CD4-positive, alpha-beta T cell (primary cell): Measurements from ENCODE around the gene HSPB1. TPM values are rescaled to one million over a fixed set of nuclear protein-coding genes. Genes with fewer than 3 reads are reported as not detected.
"Not testable (repeated sequence)": the region's sequence is repeated elsewhere in the genome, so short reads cannot be mapped to it uniquely, and the experiment has no call there.

Experiments
- ATAC-seq: fragments of 200-7000 bp; cut with Tn5 transposase; one replicate; pipeline ENCODE4 v1.10.0; 2022; ENCODE audit warnings: mild to moderate bottlenecking; ENCODE audit not compliant: poor library complexity
- CTCF ChIA-PET: fragments of 350-600 bp; sonication (Branson Sonifier 250); formaldehyde crosslinking; loops from one replicate; lab custom pipeline; 2021; ENCODE audit warnings: antibody characterized with exemption, inconsistent platforms; lab: Charles Lee
- POLR2A ChIA-PET: fragments of 350-600 bp; sonication (Branson Sonifier 250); formaldehyde crosslinking; loops from one replicate; lab custom pipeline; 2021; ENCODE audit warnings: antibody characterized with exemption, inconsistent platforms; lab: Charles Lee
- DNase-seq, 14 experiments: peaks; one replicate each; pipeline ENCODE4 v3.0.0-alpha.2; 2013 to 2020; ENCODE audit warnings: mixed read lengths in 2 of 14
- H3K27ac ChIP-seq, 2 donors: one replicate each; pipeline versions ENCODE4 v1.5.1 to v1.7.0; 2013; ENCODE audit warnings: low read length in 2 of 2, low read depth in 1 of 2, mild to moderate bottlenecking in 1 of 2
- H3K27me3 ChIP-seq, 2 experiments: 1 replicate in 1 of 2; 2 replicates in 1 of 2; pipeline versions ENCODE4 v1.6.1 to v1.7.0; 2013; ENCODE audit warnings: low read length in 2 of 2, control low read depth in 1 of 2, mild to moderate bottlenecking in 1 of 2, moderate library complexity in 1 of 2; ENCODE audit not compliant: insufficient read depth in 2 of 2, control insufficient read depth in 1 of 2
- H3K36me3 ChIP-seq: one replicate; pipeline ENCODE4 v1.6.1; 2013; ENCODE audit warnings: low read length, control low read depth; ENCODE audit not compliant: insufficient read depth
- H3K4me1 ChIP-seq: one replicate; pipeline ENCODE4 v1.6.1; 2013; ENCODE audit warnings: low read length, control low read depth; ENCODE audit not compliant: insufficient read depth
- H3K4me3 ChIP-seq: one replicate; pipeline ENCODE4 v1.5.1; 2013; ENCODE audit warnings: mild to moderate bottlenecking, low read length, moderate library complexity
- H3K9me3 ChIP-seq, 2 experiments: 1 replicate in 1 of 2; 2 replicates in 1 of 2; pipeline versions ENCODE4 v1.6.1 to v1.7.0; 2013; ENCODE audit warnings: low read length in 2 of 2, mild to moderate bottlenecking in 2 of 2, control low read depth in 1 of 2, moderate library complexity in 1 of 2; ENCODE audit not compliant: control insufficient read depth in 1 of 2, insufficient read depth in 1 of 2
- H3K27ac Mint-ChIP-seq: one replicate; pipeline ENCODE4 v1.8.0; 2020; ENCODE audit warnings: mixed read lengths
- H3K27me3 Mint-ChIP-seq: one replicate; pipeline ENCODE4 v1.8.0; 2021; ENCODE audit warnings: mixed read lengths
- H3K36me3 Mint-ChIP-seq: one replicate; pipeline ENCODE4 v1.8.0; 2021; ENCODE audit warnings: low read depth, mixed read lengths
- H3K4me1 Mint-ChIP-seq: one replicate; pipeline ENCODE4 v1.8.0; 2021; ENCODE audit warnings: low read depth, mixed read lengths
- H3K4me3 Mint-ChIP-seq: one replicate; pipeline ENCODE4 v1.8.0; 2020; ENCODE audit warnings: mild to moderate bottlenecking, mixed read lengths
- H3K9me3 Mint-ChIP-seq: one replicate; pipeline ENCODE4 v1.8.0; 2020; ENCODE audit warnings: mixed read lengths
- CTCF ChIP-seq: fragments of 200-600 bp; IDR thresholded peaks from one replicate; pipeline ENCODE4 v1.8.0; 2022; ENCODE audit warnings: antibody characterized with exemption, mild to moderate bottlenecking
- intact Hi-C, 2 experiments: fragments of 100-400 bp; cut with DNase I in 1 of 2; cut with micrococcal nuclease in 1 of 2; formaldehyde crosslinking; loops; one replicate each; pipeline versions ENCODE4 v1.15.1 to v1.9.0; 2023 to 2025; cut with DNase I, micrococcal nuclease
- total RNA-seq, 174 experiments: library from RNA in 2 of 174; stranded (reverse) in 2 of 174; gene quantifications; one replicate each; pipeline ENCODE4 v1.2.3 and lab custom pipeline; 2021 to 2026

HSPB1 gene
- total RNA-seq, 2 experiments from 2014 or later, result 38.0 to 38.6 TPM

GRCh38 chr7:76332078-76332477, 29.6 kb downstream of the HSPB1 start:
- no peak for TF ChIP-seq CTCF
- Mint-ChIP-seq H3K4me3 (no peak overlapping the region), H3K4me1 (peaks cover 58% of the 10 kb centered on the region), H3K36me3 (peaks cover 63% of the 10 kb centered on the region), H3K9me3 (no peaks in the 10 kb centered on the region), H3K27ac (no peak overlapping the region), H3K27me3 (no peaks in the 10 kb centered on the region)
- H3K27me3 ChIP-seq, result no peaks in the 10 kb centered on the region
- ChIA-PET CTCF (no interaction called here), POLR2A (no interaction called here)
- peaks cover 14% of the 10 kb centered on the region for H3K4me1 ChIP-seq
- DNase-seq, result no peak
- intact Hi-C loops, result loop anchor here in 1 of 2 experiments (2.0 kb wide), 1 partner anchor 23 kb away; no protein-coding TSS in a partner anchor
- peaks cover 51% of the 10 kb centered on the region for H3K36me3 ChIP-seq
- no peak overlapping the region for H3K27ac ChIP-seq
- ATAC-seq, result no peak
- H3K9me3 ChIP-seq, result no peaks in the 10 kb centered on the region
- no peak overlapping the region for H3K4me3 ChIP-seq

DNA sequence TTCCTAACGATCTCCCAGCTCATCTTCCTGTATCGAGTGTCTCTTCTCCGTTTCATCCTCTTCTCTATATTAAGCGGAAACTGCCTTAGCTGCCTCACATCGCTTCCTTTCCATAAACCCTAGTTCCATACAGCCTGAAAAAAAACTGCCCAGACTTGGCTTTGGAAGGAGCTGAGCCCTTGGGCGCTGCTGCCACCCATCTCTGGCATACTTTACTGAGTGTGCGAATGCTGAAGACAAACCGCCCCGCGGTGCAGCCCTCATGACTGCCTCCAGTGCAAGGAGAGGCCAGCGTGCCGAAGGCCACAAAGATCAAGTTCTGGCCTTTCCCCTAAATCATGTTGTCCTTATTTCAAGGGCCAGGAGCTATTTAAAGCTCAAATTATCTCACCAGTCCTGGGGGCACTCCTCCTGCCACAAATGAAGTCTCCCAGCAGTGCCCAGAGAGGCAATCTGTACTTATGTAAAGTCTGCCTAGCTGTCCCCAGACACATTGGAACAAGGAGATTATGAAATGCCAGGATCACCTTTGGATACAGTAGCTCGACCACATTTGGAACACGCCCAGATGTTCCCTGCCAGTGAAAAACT, 31.1 kb downstream of the HSPB1 start:
- Mint-ChIP-seq H3K9me3 (no peaks in the 10 kb centered on the region), H3K27me3 (no peaks in the 10 kb centered on the region), H3K36me3 (peaks cover 56% of the 10 kb centered on the region), H3K4me3 (no peak overlapping the region), H3K4me1 (peaks cover 58% of the 10 kb centered on the region), H3K27ac (no peak overlapping the region)
- H3K36me3 ChIP-seq, result peaks cover 42% of the 10 kb centered on the region
- peaks cover 15% of the 10 kb centered on the region for H3K4me1 ChIP-seq
- ChIA-PET POLR2A (interaction anchor here (1.1 kb wide), 1 partner anchor 15 kb away, joined by 5 read pairs; no protein-coding TSS in a partner anchor), CTCF (no interaction called here)
- intact Hi-C loops, result loop anchor here in 1 of 2 experiments (2.0 kb wide), 1 partner anchor 21 kb away; no protein-coding TSS in a partner anchor
- H3K27me3 ChIP-seq, result no peaks in the 10 kb centered on the region
- DNase-seq (no peak), ATAC-seq (no peak)
- no peaks in the 10 kb centered on the region for H3K9me3 ChIP-seq
- H3K27ac ChIP-seq, result no peak overlapping the region
- no peak for TF ChIP-seq CTCF
- H3K4me3 ChIP-seq, result no peak overlapping the region

DNA sequence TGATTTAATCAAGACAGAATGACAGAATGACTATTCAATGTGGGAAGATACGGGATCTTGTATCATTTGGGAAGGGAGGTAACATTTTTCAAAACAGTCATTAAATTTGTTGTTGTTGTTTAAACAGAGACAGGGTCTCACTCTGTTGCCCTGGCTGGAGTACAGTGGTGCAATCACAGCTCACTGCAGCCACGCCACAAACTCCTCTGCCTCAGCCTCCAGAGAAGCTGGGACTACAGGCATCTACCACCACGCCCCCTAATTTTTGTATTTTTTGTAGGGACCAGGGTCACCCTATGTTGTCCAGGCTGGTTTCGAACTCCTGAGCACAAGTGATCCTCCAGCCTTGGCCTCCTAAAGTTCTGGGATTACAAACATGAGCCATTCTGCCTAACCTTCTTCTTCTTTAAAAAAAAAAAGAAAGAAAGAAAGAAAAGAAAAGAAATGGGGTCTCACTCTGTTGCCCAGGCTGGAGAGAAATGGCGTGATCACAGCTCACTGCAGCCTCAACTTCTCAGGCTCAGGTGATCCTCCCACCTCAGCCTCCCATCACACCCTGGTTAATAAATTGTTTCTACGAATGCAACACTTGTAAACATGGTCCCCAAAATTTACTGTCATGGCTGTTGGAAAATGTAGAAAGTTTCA, 32.0 kb downstream of the HSPB1 start:
- Mint-ChIP-seq H3K9me3 (no peaks in the 10 kb centered on the region), H3K36me3 (peaks cover 50% of the 10 kb centered on the region), H3K27ac (no peak overlapping the region), H3K4me1 (peaks cover 55% of the 10 kb centered on the region), H3K27me3 (no peaks in the 10 kb centered on the region), H3K4me3 (no peak overlapping the region)
- intact Hi-C loops, result no loop called here
- peaks cover 34% of the 10 kb centered on the region for H3K36me3 ChIP-seq
- ATAC-seq (no peak), DNase-seq (no peak)
- H3K27me3 ChIP-seq, result no peaks in the 10 kb centered on the region
- peaks cover 15% of the 10 kb centered on the region for H3K4me1 ChIP-seq
- H3K9me3 ChIP-seq, result no peaks in the 10 kb centered on the region
- no peak overlapping the region for H3K27ac ChIP-seq
- ChIA-PET POLR2A (interaction anchor here (1.1 kb wide), 1 partner anchor 16 kb away, joined by 5 read pairs; no protein-coding TSS in a partner anchor), CTCF (no interaction called here)
- TF ChIP-seq CTCF, result no peak
- H3K4me3 ChIP-seq, result no peak overlapping the region

DNA sequence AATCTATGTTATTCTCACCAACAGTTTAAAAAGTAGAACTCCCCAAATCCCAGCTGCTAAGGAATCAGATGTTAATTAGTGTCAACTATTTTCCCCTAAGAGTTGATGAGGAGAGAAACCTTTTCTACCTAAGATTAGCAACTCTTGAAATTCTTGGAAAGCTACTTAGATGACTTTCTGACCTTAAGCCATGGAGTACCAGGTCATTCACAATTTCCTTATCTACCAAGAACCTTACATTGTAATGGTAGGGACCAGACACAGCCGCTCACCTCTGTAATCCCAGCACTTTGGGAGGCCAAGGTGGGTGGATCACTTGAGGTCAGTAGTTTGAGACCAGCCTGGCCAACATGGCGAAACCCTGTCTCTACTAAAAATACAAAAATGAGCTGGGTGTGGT, 32.9 kb downstream of the HSPB1 start:
- H3K9me3 ChIP-seq, H3K27me3 Mint-ChIP-seq, intact Hi-C loops, DNase-seq, H3K27me3 ChIP-seq, H3K27ac ChIP-seq, H3K9me3 Mint-ChIP-seq, H3K4me3 Mint-ChIP-seq, ATAC-seq, CTCF ChIA-PET, H3K4me3 ChIP-seq: not testable (repeated sequence)
- Histone ChIP-seq H3K4me1 (peaks cover 15% of the 10 kb centered on the region), H3K36me3 (peaks cover 24% of the 10 kb centered on the region)
- peak overlapping the region; percentile 8 for H3K27ac Mint-ChIP-seq
- H3K36me3 Mint-ChIP-seq, result peaks cover 50% of the 10 kb centered on the region
- POLR2A ChIA-PET, result interaction anchor here (1.1 kb wide), 1 partner anchor 23 kb away, joined by 3 read pairs; the partner anchor contains the start of gene YWHAG
- H3K4me1 Mint-ChIP-seq, result peaks cover 54% of the 10 kb centered on the region
